Thoracic aorta (tissue), 2 donors: ENCODE results near the gene EEFSEC. TPM values are rescaled to one million over a fixed set of nuclear protein-coding genes. Genes with fewer than 3 reads are reported as not detected.
A peak's percentile ranks its signal among the peaks of the same experiment; 100 is the strongest.

Experiments used
- ATAC-seq: fragments of 150-250 bp; one replicate; pipeline ENCODE4 v1.8.0; 2017; ENCODE audit warnings: low read depth; ENCODE audit not compliant: insufficient number of reproducible peaks, low FRiP score
- DNase-seq: peaks from one replicate; pipeline ENCODE4 v3.0.0-alpha.2; 2020; ENCODE audit warnings: low spot score
- H3K27ac ChIP-seq, 2 donors: fragments of 200-600 bp; sonication (generic); 1 replicate in 1 of 2; 2 replicates in 1 of 2; pipeline ENCODE4 v1.5.1; 2016; ENCODE audit warnings: mild to moderate bottlenecking in 2 of 2, moderate library complexity in 2 of 2
- H3K27me3 ChIP-seq: fragments of 200-600 bp; sonication (generic); replicated peaks from 2 replicates; pipeline ENCODE4 v1.6.0; 2016; ENCODE audit warnings: mild to moderate bottlenecking; ENCODE audit not compliant: insufficient read depth
- H3K36me3 ChIP-seq: fragments of 200-600 bp; sonication (generic); one replicate; pipeline ENCODE4 v1.5.1; 2016
- H3K4me1 ChIP-seq, 2 donors: fragments of 200-600 bp; sonication (generic); 1 replicate in 1 of 2; 2 replicates in 1 of 2; pipeline versions ENCODE4 v1.5.1 to v1.6.0; 2016; ENCODE audit warnings: low read depth in 2 of 2, mild to moderate bottlenecking in 1 of 2; ENCODE audit not compliant: control insufficient read depth in 1 of 2
- H3K4me3 ChIP-seq: fragments of 200-600 bp; sonication (generic); 2 replicates; pipeline ENCODE4 v1.5.1; 2016; ENCODE audit warnings: mild to moderate bottlenecking
- H3K9me3 ChIP-seq: fragments of 200-600 bp; sonication (generic); 2 replicates; pipeline ENCODE4 v1.5.1; 2016
- CTCF ChIP-seq: fragments of 200-600 bp; sonication (generic); IDR thresholded peaks from one replicate; pipeline ENCODE4 v1.5.1; 2019; ENCODE audit warnings: antibody characterized with exemption
- total RNA-seq, 2 donors: library from RNA; depleted of rRNA; stranded (reverse); fragments of >200 nt; gene quantifications; one replicate each; pipeline versions ENCODE4 v1.1.0 to v1.2.3, GENCODE V29; 2016

The EEFSEC gene
- total RNA-seq, 2 donors from 2014 or later = 16.1 to 17.5 TPM

GRCh38 chr3:128174675-128175590, 21.7 kb downstream of the EEFSEC start:
- ATAC-seq (no peak), DNase-seq (no peak)
- no peaks in the 10 kb centered on the region for H3K27me3 ChIP-seq
- H3K4me3 ChIP-seq = no peak overlapping the region
- H3K9me3 ChIP-seq = no peaks in the 10 kb centered on the region
- no peak for TF ChIP-seq CTCF
- peaks cover 0 to 15% of the 10 kb centered on the region in 2 donors for H3K4me1 ChIP-seq
- H3K27ac ChIP-seq = no peak overlapping the region
- H3K36me3 ChIP-seq = no peaks in the 10 kb centered on the region

GRCh38 chr3:128175768-128176167, 22.5 kb downstream of the EEFSEC start:
- Histone ChIP-seq H3K4me1 (peaks cover 2 to 21% of the 10 kb centered on the region in 2 donors), H3K27ac (no peak overlapping the region), H3K9me3 (no peaks in the 10 kb centered on the region), H3K4me3 (no peak overlapping the region), H3K27me3 (no peaks in the 10 kb centered on the region), H3K36me3 (no peaks in the 10 kb centered on the region)
- ATAC-seq = no peak
- no peak for DNase-seq
- no peak for TF ChIP-seq CTCF

GRCh38 chr3:128176276-128176833, 23.1 kb downstream of the EEFSEC start:
- no peaks in the 10 kb centered on the region for H3K9me3 ChIP-seq
- H3K27me3 ChIP-seq = no peaks in the 10 kb centered on the region
- H3K4me1 ChIP-seq = peaks cover 5 to 25% of the 10 kb centered on the region in 2 donors
- ATAC-seq (no peak), DNase-seq (no peak)
- H3K27ac ChIP-seq = no peak overlapping the region
- H3K36me3 ChIP-seq = no peaks in the 10 kb centered on the region
- no peak overlapping the region for H3K4me3 ChIP-seq
- TF ChIP-seq CTCF = no peak

- H3K36me3 ChIP-seq = no peaks in the 10 kb centered on the region
- H3K27me3 ChIP-seq = no peaks in the 10 kb centered on the region
- no peak for ATAC-seq
- no peak overlapping the region for H3K4me3 ChIP-seq
- no peak for TF ChIP-seq CTCF
- DNase-seq = no peak
- H3K27ac ChIP-seq = no peak overlapping the region
- H3K4me1 ChIP-seq = peaks cover 5 to 28% of the 10 kb centered on the region in 2 donors
- no peaks in the 10 kb centered on the region for H3K9me3 ChIP-seq
These were observed 24.6 kb downstream of the EEFSEC start for GRCh38 chr3:128177865-128178264.

- no peak for ATAC-seq
- H3K4me1 ChIP-seq = peaks cover 5 to 28% of the 10 kb centered on the region in 2 donors
- no peaks in the 10 kb centered on the region for H3K9me3 ChIP-seq
- no peak for DNase-seq
- no peaks in the 10 kb centered on the region for H3K27me3 ChIP-seq
- H3K27ac ChIP-seq = no peak overlapping the region
- peak overlapping the region; percentile 24 for H3K4me3 ChIP-seq
- TF ChIP-seq CTCF = no peak
- no peaks in the 10 kb centered on the region for H3K36me3 ChIP-seq
These were observed 25.7 kb downstream of the EEFSEC start for GRCh38 chr3:128178782-128179483.
